NCI-H510A treated with DMSO at 0.1 percent for 48 hours (cell line): ENCODE data around the gene DZIP1L.
"Not testable (repeated sequence)": the region's sequence is repeated elsewhere in the genome, so short reads cannot be mapped to it uniquely, and the experiment has no call there.

Source experiments
- DNase-seq: peaks from one replicate; lab custom pipeline; 2025; lab: John Stamatoyannopoulos, UW

DZIP1L gene

GRCh38 chr3:138114431-138114918, 933 bp downstream of the DZIP1L start:
- no peak for DNase-seq

- DNase-seq: peak; percentile 33
These were observed 2.1 kb downstream of the DZIP1L start for GRCh38 chr3:138113326-138113725.

GRCh38 chr3:138112362-138112761, 3.0 kb downstream of the DZIP1L start:
- no peak for DNase-seq

- no peak for DNase-seq
These were observed 9.8 kb downstream of the DZIP1L start for GRCh38 chr3:138105598-138105997.

GRCh38 chr3:138103466-138103865, 11.9 kb downstream of the DZIP1L start:
- DNase-seq: no peak

- not testable (repeated sequence) for DNase-seq
These were observed 14.0 kb downstream of the DZIP1L start for GRCh38 chr3:138101351-138101940.

- DNase-seq: no peak
These were observed 16.0 kb downstream of the DZIP1L start for GRCh38 chr3:138099417-138099816.

- no peak for DNase-seq
These were observed 17.9 kb downstream of the DZIP1L start for GRCh38 chr3:138097192-138098172.

GRCh38 chr3:138093721-138094120, 21.7 kb downstream of the DZIP1L start:
- no peak for DNase-seq

GRCh38 chr3:138092023-138092422, 23.4 kb downstream of the DZIP1L start:
- DNase-seq: no peak

- no peak for DNase-seq
These were observed 26.3 kb downstream of the DZIP1L start for GRCh38 chr3:138089091-138089490.

- DNase-seq: not testable (repeated sequence)
These were observed 29.7 kb downstream of the DZIP1L start for GRCh38 chr3:138085745-138086144.

- no peak for DNase-seq
These were observed 31.2 kb downstream of the DZIP1L start for GRCh38 chr3:138084196-138084595.

- no peak for DNase-seq
These were observed 32.4 kb downstream of the DZIP1L start for GRCh38 chr3:138082992-138083386.

- DNase-seq: peak; percentile 87
These were observed 33.1 kb downstream of the DZIP1L start for GRCh38 chr3:138082085-138082991.

GRCh38 chr3:138081371-138082084, 33.9 kb downstream of the DZIP1L start:
- no peak for DNase-seq

GRCh38 chr3:138079901-138080300, 35.5 kb downstream of the DZIP1L start:
- no peak for DNase-seq

- DNase-seq: no peak
These were observed 36.5 kb downstream of the DZIP1L start for GRCh38 chr3:138078901-138079344.

GRCh38 chr3:138078096-138078495, 37.3 kb downstream of the DZIP1L start:
- DNase-seq: no peak

- DNase-seq: no peak
These were observed 42.6 kb downstream of the DZIP1L start for GRCh38 chr3:138072796-138073195.

GRCh38 chr3:138070006-138070405, 45.4 kb downstream of the DZIP1L start:
- DNase-seq: no peak
